Urinary bladder (tissue), 4 donors: ENCODE measurements around the gene WDFY2. TPM values are rescaled to one million over a fixed set of nuclear protein-coding genes. Genes with fewer than 3 reads are reported as not detected.
"Not testable (repeated sequence)": the region's sequence is repeated elsewhere in the genome, so short reads cannot be mapped to it uniquely, and the experiment has no call there.

Experiments used
- DNase-seq: peaks from one replicate; pipeline ENCODE4 v3.0.0-alpha.2; 2015; ENCODE audit errors: extremely low spot score
- H3K27ac ChIP-seq: one replicate; pipeline ENCODE4 v1.5.1; 2013; ENCODE audit warnings: low read depth, mild to moderate bottlenecking, moderate library complexity
- H3K36me3 ChIP-seq: one replicate; pipeline ENCODE4 v1.6.1; 2013; ENCODE audit warnings: mild to moderate bottlenecking, moderate library complexity; ENCODE audit not compliant: insufficient read depth
- H3K4me1 ChIP-seq: one replicate; pipeline ENCODE4 v1.6.1; 2013; ENCODE audit warnings: mild to moderate bottlenecking, moderate library complexity; ENCODE audit not compliant: insufficient read depth
- H3K4me3 ChIP-seq: one replicate; pipeline ENCODE4 v1.5.1; 2013; ENCODE audit warnings: low read depth, low read length
- WGBS: extraction: QIAGEN DNeasy Blood & Tissue Kit; methylation state at CpG from one replicate; pipeline ENCODE4 v1.1.7; 2013; 5-methylcytosine and 5-hydroxymethylcytosine counted together
- polyA plus RNA-seq: library from polyadenylated mRNA; stranded (reverse); fragments of 200-250 nt; gene quantifications from one replicate; pipeline ENCODE4 v1.2.3, GENCODE V29; 2013
- total RNA-seq: library from RNA; depleted of rRNA; stranded (reverse); fragments of >200 nt; gene quantifications from one replicate; pipeline ENCODE4 v1.2.3, GENCODE V29; 2014
- donor health status: healthy with polysubstance abuse.
- donor health status: healthy.

Gene WDFY2, protein sequence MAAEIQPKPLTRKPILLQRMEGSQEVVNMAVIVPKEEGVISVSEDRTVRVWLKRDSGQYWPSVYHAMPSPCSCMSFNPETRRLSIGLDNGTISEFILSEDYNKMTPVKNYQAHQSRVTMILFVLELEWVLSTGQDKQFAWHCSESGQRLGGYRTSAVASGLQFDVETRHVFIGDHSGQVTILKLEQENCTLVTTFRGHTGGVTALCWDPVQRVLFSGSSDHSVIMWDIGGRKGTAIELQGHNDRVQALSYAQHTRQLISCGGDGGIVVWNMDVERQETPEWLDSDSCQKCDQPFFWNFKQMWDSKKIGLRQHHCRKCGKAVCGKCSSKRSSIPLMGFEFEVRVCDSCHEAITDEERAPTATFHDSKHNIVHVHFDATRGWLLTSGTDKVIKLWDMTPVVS
- 14.5 TPM for total RNA-seq
- polyA plus RNA-seq: 5.2 TPM

DNA sequence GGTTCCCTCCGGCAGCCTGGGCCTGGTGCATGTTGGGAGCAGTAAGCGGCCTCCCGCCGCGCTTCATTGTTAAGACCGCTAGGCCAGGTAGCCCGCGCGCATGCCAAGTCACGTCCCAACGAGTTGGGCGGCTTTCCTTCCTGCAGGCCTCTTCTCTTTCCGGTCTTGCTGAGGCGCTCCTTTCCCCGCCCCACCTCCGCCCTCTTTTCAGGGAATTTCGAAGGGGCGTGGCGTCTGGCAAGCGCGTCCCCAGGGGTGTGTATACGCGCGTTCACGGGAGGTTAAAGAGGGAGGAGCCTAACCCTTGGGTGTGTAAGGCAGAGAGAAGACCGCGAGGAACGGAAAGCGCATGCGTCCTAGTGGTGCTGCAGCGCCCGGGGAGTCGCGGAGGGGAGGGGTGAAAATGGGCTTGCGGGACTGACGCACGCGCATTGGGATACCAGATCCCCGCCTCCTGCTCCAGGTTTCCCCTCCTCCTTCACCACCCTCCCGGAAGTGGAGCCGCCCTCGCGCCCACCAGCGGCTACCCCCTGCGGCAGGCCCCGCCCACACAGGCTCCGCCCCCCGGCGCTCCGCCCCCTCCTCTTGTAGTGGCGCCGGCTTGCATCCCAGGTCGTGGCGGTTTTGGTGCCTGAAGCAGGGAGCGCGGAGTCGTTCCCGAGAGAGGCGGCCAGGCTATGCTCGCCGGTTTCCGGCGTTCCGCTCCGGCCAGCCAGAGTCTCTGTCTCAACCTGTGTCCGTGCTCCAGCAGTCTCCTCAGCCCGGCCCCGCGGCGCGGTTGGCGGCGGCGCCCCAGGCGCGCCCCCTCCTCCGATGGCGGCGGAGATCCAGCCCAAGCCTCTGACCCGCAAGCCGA is at the start of gene WDFY2:
Gene WDFY2 (plus strand): TSS at position 588 of the 856 bp plus-strand sequence. CDS start 226 bp downstream, at position 814.
- H3K36me3 ChIP-seq: no peaks in the 10 kb centered on the region
- peak within 1 kb of the TSS; percentile 91 for H3K27ac ChIP-seq
- H3K4me1 ChIP-seq: no peaks in the 10 kb centered on the region
- peak within 1 kb of the TSS; percentile 59 for H3K4me3 ChIP-seq
- under 1% methylated on average over 81 of the region's 81 CpGs for WGBS
- peak; percentile 100 for DNase-seq

DNA sequence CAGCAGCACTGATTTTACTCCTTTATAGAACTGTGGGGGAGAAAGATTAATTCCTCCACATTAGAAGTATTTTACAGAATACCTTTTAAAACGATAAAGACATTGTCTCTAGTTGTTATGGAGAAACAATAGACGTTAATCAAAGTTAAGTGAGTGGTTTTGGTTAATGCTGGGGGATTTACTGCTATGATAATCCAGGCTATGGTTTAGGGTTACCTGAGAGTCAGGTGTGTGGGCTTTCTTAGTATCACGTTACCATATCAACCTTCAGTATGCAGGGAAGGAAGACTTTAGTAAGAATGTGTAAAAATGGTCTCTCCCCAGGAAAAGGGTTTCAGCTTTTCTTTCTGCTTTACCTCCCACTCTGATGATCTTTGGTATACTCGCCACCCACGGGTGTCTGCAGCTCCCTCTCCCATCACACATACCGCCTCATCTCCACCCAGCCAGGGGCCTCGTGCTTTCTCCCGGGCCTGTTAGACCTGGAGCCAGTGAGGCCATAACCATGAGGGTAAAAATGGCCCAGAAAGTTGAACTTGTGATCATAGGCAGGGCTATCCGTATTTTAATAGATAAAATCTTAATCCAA is 45.6 kb upstream of the WDFY2 start:
- H3K4me1 ChIP-seq: no peaks in the 10 kb centered on the region
- no peaks in the 10 kb centered on the region for H3K36me3 ChIP-seq
- DNase-seq: no peak
- 66% methylated on average over 9 of the region's 9 CpGs for WGBS
- H3K27ac ChIP-seq: no peak overlapping the region
- no peak overlapping the region for H3K4me3 ChIP-seq

DNA sequence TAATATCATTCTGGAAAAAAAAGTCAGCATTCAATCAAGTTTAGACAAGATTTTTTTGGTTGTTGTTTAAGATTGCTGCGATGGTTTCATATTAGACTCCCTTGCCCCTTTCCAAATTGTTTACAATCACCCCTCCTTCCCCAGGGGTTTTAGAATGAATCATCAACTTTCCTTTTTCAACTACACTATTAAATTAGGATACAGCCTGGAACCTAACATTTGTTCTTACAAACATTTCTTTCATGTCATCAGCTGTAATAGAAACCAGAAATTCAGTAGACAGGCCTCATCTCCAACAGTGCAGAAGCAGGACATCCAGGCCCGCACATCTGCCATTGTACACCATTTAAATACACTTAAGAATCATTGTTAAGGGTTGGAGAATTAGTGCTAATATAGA is 44.4 kb upstream of the WDFY2 start:
- Histone ChIP-seq H3K4me1 (no peaks in the 10 kb centered on the region), H3K4me3 (no peak overlapping the region), H3K36me3 (no peaks in the 10 kb centered on the region), H3K27ac (no peak overlapping the region)
- DNase-seq: no peak
- WGBS: 29% methylated on average over 2 of the region's 2 CpGs

DNA sequence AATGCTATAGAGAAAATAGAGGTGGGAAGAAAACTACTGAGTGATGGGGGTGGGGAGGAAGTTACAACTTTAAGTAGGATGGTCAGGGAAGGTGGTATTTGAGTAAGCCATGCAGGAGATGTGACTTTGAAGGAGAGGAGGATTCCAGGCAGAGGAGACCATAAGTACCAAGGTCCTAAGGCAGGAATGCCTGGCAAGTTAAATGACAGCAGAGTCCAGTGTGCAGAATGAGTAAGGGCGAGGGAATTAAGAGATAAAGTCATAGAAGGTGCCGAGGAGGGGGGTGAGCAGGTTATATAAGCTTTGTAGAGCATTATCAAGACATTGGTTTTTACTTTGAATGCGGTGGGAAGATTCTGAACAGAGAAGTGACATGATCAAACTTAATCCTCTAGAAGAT is 43.2 kb upstream of the WDFY2 start:
- no peak for DNase-seq

DNA sequence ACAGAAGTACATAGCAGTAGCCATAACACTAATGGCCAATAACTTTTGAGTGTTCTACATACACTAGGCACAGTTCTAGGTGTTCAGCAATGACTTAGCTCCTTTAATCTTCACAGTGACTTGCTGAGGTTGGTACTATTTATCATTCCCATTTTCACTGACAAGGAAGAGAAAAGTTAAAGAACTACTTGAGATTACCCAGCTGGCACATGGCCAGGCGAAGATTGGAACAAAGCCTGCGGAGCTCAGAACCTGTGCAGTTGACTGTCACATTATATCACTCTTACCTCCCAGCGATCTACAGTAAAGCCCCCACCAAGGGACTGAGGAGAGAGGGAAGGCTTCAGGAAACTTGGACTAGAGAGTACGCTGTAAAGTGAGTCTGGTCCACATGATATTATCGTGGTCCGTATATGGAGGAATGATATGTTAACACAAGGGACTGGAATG is 42.4 kb upstream of the WDFY2 start:
- H3K27ac ChIP-seq: no peak overlapping the region
- 25% methylated on average over 6 of the region's 6 CpGs for WGBS
- no peaks in the 10 kb centered on the region for H3K4me1 ChIP-seq
- no peak for DNase-seq
- no peaks in the 10 kb centered on the region for H3K36me3 ChIP-seq
- H3K4me3 ChIP-seq: no peak overlapping the region

More for the DNA sequence above, 43.2 kb upstream of the WDFY2 start:
- no peaks in the 10 kb centered on the region for H3K36me3 ChIP-seq
- no peak overlapping the region for H3K27ac ChIP-seq
- no peak overlapping the region for H3K4me3 ChIP-seq
- no peaks in the 10 kb centered on the region for H3K4me1 ChIP-seq
- 70% methylated on average over 3 of the region's 3 CpGs for WGBS

DNA sequence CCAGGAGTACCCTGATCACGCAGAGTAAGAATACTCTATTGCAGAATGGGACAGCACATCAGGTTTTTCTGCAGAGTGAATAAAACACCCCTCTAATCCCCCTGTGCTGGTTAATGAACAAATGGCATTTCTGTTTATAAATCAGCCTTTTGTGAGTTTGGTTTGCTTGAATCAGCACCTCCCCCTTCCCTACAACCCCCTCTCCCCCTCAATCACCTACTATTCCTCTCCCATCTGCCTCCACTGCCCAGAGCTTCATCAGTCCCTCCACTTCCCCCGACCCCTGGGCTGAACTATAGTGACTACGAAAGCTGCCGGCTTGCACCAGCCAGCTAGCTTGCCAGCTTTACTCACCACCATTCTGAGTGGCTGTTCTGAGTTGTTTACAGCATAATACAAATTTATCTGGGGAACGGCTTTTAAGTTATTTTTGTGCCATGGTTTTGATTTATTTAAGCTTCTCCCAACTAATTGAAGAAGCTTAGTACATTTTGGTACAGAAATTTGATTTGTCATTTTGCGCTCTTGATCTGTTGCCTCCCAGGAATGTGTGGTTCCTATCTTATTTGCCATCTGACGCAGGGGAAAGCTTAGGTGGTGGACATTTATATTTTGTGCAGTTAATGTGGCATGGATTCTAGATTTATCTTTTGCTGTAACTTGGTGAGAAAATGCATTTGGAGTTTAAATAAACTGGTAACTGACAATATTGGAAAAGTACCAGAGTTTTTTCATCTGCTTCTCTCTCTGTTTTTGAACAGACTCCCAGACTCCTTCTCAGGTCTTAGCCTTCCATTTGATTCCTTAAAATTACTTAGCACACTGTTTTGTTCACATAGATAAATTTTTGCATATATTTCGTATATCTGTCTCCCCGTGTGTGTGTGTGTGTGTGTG is 41.7 kb upstream of the WDFY2 start:
- Histone ChIP-seq H3K4me1 (no peaks in the 10 kb centered on the region), H3K4me3 (no peak overlapping the region), H3K36me3 (no peaks in the 10 kb centered on the region), H3K27ac (no peak overlapping the region)
- 23% methylated on average over 9 of the region's 9 CpGs for WGBS
- DNase-seq: no peak

DNA sequence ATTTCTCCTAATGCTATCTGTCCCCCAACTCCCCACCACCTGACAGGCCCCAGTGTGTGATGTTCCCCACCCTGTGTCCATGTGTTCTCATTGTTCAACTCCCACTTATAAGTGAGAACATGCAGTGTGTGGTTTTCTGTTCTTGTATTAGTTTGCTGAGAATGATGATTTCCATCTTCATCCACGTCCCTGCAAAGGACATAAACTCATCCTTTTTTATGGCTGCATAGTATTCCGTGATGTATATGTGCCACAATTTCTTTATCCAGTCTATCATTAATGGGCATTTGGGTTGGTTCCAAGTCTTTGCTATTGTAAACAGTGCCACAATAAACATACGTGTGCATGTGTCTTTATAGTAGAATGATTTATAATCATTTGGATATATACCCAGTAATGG is 38.8 kb upstream of the WDFY2 start:
- H3K27ac ChIP-seq, DNase-seq, H3K4me1 ChIP-seq, H3K4me3 ChIP-seq, H3K36me3 ChIP-seq: not testable (repeated sequence)
- 75% methylated on average over 3 of the region's 3 CpGs for WGBS

DNA sequence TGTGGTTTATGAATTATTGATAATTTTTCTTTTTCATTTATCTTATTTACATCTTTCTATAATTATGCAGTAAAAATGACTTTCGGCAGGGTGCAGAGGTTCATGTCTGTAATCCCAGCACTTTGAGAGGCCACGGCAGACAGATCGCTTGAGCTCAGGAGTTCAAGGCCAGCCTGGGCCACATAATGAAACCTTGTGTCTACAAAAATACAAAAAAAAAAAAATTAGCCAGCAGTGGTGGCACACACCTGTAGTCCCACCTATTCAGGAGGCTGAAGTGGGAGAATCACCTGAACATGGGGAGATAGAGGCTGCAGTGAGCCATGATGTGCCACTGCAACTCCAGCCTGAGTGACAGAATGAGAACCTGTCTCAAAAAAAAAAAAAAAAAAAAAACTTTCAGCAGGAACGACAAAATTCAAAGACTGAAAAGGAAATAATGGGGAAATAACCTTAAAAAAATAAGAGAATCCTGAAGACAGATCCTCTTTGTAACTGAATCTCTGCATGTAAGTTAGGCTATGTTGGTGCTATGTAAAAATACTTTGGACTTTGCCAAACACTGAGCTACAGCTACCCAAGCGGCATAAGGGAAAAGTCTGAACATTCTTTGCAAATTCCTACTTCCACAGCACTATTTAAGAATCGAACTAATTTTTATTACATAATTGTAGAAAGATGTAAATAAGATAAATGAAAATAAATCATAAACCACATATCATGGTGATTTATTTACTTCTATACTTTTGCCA is 36.7 kb upstream of the WDFY2 start:
- Histone ChIP-seq H3K4me1 (no peaks in the 10 kb centered on the region), H3K27ac (no peak overlapping the region), H3K36me3 (no peaks in the 10 kb centered on the region), H3K4me3 (no peak overlapping the region)
- DNase-seq: no peak
- 80% methylated on average over 6 of the region's 6 CpGs for WGBS

DNA sequence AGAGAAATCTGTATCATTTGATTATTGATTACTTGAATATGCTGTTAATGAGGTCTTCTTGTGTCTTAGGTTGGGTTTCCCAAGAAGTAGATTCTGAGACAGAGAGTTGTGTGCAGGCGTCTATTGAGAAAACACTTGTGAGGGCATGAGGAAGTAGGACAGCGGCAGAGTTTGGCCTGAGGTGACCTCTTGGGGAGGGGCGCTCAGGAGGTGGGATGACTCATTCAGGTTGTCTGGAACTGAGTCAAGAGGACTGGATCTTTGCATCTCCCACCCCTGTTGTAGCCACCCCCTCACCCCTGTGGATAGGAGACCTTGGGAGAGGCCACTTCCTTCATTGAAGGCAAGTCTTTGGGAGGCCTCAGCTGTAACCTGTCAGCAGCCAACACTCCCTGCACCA is 35.2 kb upstream of the WDFY2 start:
- Histone ChIP-seq H3K36me3 (no peaks in the 10 kb centered on the region), H3K4me3 (no peak overlapping the region), H3K27ac (no peak overlapping the region), H3K4me1 (no peaks in the 10 kb centered on the region)
- WGBS: 75% methylated on average over 3 of the region's 3 CpGs
- no peak for DNase-seq

DNA sequence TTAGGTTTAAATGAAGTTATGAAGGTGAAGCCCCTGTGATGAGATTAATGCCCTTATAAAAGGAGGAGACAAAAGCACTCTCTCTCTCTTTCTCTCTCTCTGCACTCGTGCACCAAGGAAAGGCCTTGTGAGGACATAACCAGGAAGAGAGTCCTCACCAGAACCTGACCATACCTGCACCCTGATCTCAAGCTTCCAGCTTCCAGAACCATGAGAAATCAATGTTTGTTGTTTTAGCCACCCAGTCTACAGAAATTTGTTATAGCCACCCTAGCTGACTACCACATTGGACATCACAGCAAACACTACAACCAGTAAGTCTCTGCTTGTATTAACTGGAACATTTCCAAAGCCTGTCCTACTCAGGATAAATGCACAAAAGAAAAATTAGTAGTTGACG is 34.7 kb upstream of the WDFY2 start:
- H3K27ac ChIP-seq: no peak overlapping the region
- H3K4me3 ChIP-seq: no peak overlapping the region
- no peaks in the 10 kb centered on the region for H3K36me3 ChIP-seq
- no peaks in the 10 kb centered on the region for H3K4me1 ChIP-seq
- no peak for DNase-seq
- WGBS: 77% methylated on average over 2 of the region's 2 CpGs

DNA sequence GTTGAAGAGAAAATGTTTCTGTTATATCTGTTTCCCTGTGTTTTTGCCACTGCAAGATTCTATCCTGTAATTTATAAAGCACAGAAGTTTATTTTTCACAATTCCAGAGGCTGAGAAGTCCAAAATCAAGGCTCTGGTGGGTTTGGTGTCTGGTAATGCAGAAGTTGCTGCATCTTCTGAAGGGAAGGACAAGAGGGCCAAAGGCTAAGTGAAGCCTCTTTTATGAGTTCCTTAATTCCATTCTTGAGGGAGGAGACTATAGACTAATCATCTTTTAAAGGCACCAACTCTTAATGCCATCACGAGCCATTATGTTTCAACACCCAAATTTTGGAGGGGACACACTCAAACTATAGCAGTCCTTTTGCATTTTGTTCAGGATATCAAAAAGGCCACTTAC is 34.1 kb upstream of the WDFY2 start:
- H3K4me1 ChIP-seq: no peaks in the 10 kb centered on the region
- H3K27ac ChIP-seq: no peak overlapping the region
- no peak for DNase-seq
- no peaks in the 10 kb centered on the region for H3K36me3 ChIP-seq
- WGBS: 92% methylated on average over 1 of the region's 1 CpG
- no peak overlapping the region for H3K4me3 ChIP-seq

DNA sequence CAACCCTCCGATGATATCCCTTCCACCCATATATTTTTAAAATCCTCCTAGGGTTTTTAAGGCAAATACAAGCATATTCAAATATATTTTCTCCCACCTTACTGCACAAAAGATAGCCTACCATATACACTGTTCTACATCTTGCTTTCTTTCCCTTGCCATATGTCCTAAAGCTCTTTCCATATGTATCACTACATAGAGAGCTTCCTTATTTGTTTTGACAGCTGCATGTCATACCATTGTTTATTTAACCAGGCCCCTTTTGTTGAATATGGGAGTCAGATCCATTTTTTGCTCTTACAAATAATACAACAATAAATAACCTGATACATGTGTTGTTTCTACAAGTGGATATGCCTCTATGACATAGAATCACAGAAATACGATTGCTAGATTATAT is 32.8 kb upstream of the WDFY2 start:
- Histone ChIP-seq H3K4me3 (no peak overlapping the region), H3K36me3 (no peaks in the 10 kb centered on the region), H3K27ac (no peak overlapping the region), H3K4me1 (no peaks in the 10 kb centered on the region)
- 92% methylated on average over 2 of the region's 2 CpGs for WGBS
- DNase-seq: no peak
